Measurements from ENCODE around the gene NOX5. TPM values are rescaled to one million over a fixed set of nuclear protein-coding genes. Genes with fewer than 3 reads are reported as not detected.

NOX5 gene
- total RNA-seq, 1 donor from 2014 or later, result not detected

DNA sequence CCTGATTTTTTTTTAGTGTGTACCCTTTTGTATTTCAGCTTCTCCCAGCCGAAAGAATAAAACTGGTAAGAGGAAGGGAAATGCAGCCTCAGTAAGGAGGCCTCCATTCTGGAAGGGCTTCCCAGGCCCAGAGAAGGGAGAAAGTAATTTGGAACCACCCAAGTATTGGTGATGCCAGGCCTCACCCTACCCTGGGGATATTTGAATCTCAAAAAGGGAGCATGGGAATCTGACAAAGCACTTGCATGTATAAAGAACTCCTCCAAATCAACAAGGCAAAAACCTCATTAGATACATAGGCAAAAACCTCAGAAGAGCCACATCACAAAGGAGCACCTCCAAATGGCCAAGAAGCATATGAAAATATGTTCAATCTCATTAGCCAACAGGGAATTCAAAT lies 77.2 kb downstream of the NOX5 start:
- no peak overlapping the region for H3K4me3 Mint-ChIP-seq (ENCODE audit: low read depth)
- TF ChIP-seq, protein P1, sequence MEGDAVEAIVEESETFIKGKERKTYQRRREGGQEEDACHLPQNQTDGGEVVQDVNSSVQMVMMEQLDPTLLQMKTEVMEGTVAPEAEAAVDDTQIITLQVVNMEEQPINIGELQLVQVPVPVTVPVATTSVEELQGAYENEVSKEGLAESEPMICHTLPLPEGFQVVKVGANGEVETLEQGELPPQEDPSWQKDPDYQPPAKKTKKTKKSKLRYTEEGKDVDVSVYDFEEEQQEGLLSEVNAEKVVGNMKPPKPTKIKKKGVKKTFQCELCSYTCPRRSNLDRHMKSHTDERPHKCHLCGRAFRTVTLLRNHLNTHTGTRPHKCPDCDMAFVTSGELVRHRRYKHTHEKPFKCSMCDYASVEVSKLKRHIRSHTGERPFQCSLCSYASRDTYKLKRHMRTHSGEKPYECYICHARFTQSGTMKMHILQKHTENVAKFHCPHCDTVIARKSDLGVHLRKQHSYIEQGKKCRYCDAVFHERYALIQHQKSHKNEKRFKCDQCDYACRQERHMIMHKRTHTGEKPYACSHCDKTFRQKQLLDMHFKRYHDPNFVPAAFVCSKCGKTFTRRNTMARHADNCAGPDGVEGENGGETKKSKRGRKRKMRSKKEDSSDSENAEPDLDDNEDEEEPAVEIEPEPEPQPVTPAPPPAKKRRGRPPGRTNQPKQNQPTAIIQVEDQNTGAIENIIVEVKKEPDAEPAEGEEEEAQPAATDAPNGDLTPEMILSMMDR (IDR thresholded peaks at IDR 0.05; ENCODE audit: unreplicated experiment), result no peak
- H3K36me3 Mint-ChIP-seq (ENCODE audit: insufficient read depth), result no peaks in the 10 kb centered on the region
- peaks cover 2% of the 10 kb centered on the region for H3K9me3 Mint-ChIP-seq (ENCODE audit: low read depth)
- peaks cover 58% of the 10 kb centered on the region for H3K27me3 Mint-ChIP-seq
- peaks cover 14% of the 10 kb centered on the region for H3K4me1 Mint-ChIP-seq (ENCODE audit: low read depth)
- DNase-seq (ENCODE audit: low spot score, unreplicated experiment), result no peak
- no peak overlapping the region for H3K27ac Mint-ChIP-seq

DNA sequence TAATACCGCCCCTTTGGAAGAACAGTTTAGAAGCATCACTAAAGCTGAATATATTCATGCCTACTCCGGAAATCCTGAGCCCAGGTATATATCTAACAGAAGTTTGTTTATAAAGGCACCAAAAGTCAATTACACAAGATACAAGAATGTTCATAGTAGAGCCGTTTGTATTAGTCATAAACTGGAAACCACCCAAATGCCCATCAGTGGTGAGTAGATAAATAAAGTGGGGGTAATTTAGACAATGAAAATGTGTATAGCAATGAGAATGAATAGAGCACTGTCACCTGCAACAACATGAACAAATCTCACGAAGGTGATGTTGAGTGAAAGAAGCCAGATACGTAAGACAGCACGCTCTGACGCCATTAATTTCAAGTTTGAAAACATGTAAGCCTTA lies 77.7 kb downstream of the NOX5 start:
- TF ChIP-seq, protein P1 (IDR thresholded peaks at IDR 0.05; ENCODE audit: unreplicated experiment), result no peak
- Mint-ChIP-seq H3K27ac (no peak overlapping the region), H3K4me1 (ENCODE audit: low read depth) (peaks cover 11% of the 10 kb centered on the region), H3K4me3 (ENCODE audit: low read depth) (no peak overlapping the region), H3K9me3 (ENCODE audit: low read depth) (peaks cover 3% of the 10 kb centered on the region), H3K36me3 (ENCODE audit: insufficient read depth) (no peaks in the 10 kb centered on the region), H3K27me3 (peaks cover 56% of the 10 kb centered on the region)
- DNase-seq (ENCODE audit: low spot score, unreplicated experiment), result no peak

DNA sequence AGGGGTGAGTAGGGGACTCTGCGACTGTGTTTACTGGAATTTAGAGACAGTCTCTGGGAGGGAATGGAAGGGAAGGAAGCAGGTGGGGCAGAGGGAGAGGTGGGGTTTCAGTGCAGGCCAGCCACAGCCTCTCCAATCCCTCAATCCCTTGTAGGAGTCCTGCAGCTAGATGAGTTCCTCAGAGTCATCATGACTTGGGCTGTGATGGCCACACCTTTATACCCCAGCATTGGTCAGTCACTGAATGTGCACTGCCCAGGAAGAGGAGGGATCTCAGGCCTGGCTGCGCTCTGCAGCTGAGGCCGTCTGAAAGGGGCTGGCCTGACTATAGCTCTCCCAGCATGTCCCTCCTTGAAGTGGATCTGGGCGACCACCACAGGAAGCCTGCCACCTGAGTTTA lies 78.6 kb downstream of the NOX5 start:
- peaks cover 3% of the 10 kb centered on the region for H3K9me3 Mint-ChIP-seq (ENCODE audit: low read depth)
- DNase-seq (ENCODE audit: low spot score, unreplicated experiment), result no peak
- no peak overlapping the region for H3K27ac Mint-ChIP-seq
- no peak overlapping the region for H3K4me3 Mint-ChIP-seq (ENCODE audit: low read depth)
- H3K4me1 Mint-ChIP-seq (ENCODE audit: low read depth), result peaks cover 5% of the 10 kb centered on the region
- H3K36me3 Mint-ChIP-seq (ENCODE audit: insufficient read depth), result no peaks in the 10 kb centered on the region
- TF ChIP-seq, protein P1 (IDR thresholded peaks at IDR 0.05; ENCODE audit: unreplicated experiment), result no peak
- peaks cover 47% of the 10 kb centered on the region for H3K27me3 Mint-ChIP-seq

DNA sequence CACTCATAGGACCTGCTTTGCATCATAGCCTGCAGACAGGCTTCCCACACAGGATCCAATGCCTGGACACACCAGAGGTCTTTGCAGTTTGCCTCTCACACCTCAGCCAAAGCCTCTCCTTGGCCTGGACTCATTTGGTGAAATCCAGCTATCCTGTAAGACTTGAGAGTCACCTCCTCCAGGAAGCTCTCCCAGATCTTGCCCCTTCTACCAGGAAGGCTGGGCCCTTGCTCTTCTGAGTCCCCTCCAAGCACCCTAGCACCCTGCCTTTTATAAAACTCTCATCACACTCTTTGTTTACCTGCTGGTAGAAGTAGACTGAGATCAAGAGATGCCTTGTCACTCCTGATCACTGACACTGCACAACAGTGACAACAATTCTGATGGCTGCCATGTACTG lies 79.1 kb downstream of the NOX5 start:
- DNase-seq (ENCODE audit: low spot score, unreplicated experiment), result no peak
- Mint-ChIP-seq H3K36me3 (ENCODE audit: insufficient read depth) (no peaks in the 10 kb centered on the region), H3K9me3 (ENCODE audit: low read depth) (peaks cover 3% of the 10 kb centered on the region), H3K4me1 (ENCODE audit: low read depth) (peaks cover 3% of the 10 kb centered on the region), H3K27ac (no peak overlapping the region), H3K4me3 (ENCODE audit: low read depth) (no peak overlapping the region), H3K27me3 (peaks cover 45% of the 10 kb centered on the region)
- TF ChIP-seq, protein P1 (IDR thresholded peaks at IDR 0.05; ENCODE audit: unreplicated experiment), result no peak

DNA sequence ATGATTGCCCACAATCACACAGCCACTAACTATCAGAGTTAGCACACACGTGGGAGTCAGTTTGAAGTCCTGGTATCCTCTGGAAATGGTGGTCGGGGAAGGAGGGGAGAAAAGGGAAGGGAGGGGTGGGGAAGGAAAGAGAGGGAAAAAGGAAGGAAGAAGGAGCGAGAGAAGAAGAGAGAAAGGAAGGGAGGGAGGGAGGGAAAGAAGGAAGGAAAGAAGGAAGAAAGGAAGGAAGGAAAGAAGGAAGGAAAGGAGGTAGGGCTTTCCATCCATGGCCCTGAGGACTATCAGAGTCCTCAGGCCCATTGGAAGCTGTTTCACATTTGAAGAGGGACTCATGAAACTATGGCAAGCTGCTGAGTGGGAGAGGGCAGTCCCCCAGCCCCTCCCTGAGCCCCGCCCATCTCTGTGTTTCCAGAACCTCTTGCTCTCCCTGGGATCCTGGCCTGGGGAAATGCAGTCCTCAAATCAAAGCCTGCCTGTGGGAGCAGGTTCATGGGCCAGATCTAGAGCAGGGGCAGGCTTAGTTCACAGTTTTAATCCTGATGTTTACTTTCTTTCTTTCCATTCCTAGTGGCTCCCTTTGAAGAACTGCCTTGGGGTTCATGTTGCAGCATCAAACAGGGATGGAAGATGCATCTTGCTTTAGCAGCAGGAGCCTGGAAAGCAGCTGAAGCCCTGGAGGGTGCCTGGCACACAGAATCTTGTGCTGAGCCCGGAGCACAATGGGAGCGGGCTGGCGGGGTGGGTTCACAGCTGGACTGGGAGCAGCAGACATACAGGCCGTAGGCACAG lies 79.8 kb downstream of the NOX5 start:
- no peaks in the 10 kb centered on the region for H3K4me1 Mint-ChIP-seq (ENCODE audit: low read depth)
- H3K4me3 Mint-ChIP-seq (ENCODE audit: low read depth), result no peak overlapping the region
- TF ChIP-seq, protein P1 (IDR thresholded peaks at IDR 0.05; ENCODE audit: unreplicated experiment), result no peak
- no peaks in the 10 kb centered on the region for H3K36me3 Mint-ChIP-seq (ENCODE audit: insufficient read depth)
- H3K27ac Mint-ChIP-seq, result no peak overlapping the region
- peaks cover 41% of the 10 kb centered on the region for H3K27me3 Mint-ChIP-seq
- H3K9me3 Mint-ChIP-seq (ENCODE audit: low read depth), result peaks cover 3% of the 10 kb centered on the region
- DNase-seq (ENCODE audit: low spot score, unreplicated experiment), result no peak
